Thymus (tissue), 14 donors: ENCODE measurements around the gene ADGRF5. TPM values are rescaled to one million over a fixed set of nuclear protein-coding genes. Genes with fewer than 3 reads are reported as not detected.

ENCODE experiments used
- DNase-seq, 9 donors: peaks; one replicate each; pipeline ENCODE4 v3.0.0-alpha.2; 2013; ENCODE audit warnings: low spot score in 9 of 9, low read depth in 6 of 9, missing footprints in 1 of 9
- H3K27ac ChIP-seq, 2 donors: one replicate each; pipeline ENCODE4 v1.5.1; 2013; ENCODE audit warnings: control low read depth in 1 of 2, low read depth in 1 of 2, low read length in 1 of 2, mild to moderate bottlenecking in 1 of 2, moderate library complexity in 1 of 2
- H3K27me3 ChIP-seq, 2 donors: one replicate each; pipeline ENCODE4 v1.5.1; 2013; ENCODE audit warnings: low read length in 1 of 2; ENCODE audit not compliant: control insufficient read depth in 2 of 2, insufficient read depth in 1 of 2
- H3K36me3 ChIP-seq, 2 donors: one replicate each; pipeline ENCODE4 v1.5.1; 2013; ENCODE audit warnings: low read length in 1 of 2, mild to moderate bottlenecking in 1 of 2, moderate library complexity in 1 of 2; ENCODE audit not compliant: control insufficient read depth in 2 of 2, insufficient read depth in 2 of 2
- H3K4me1 ChIP-seq, 2 donors: one replicate each; pipeline ENCODE4 v1.5.1; 2013; ENCODE audit warnings: low read length in 2 of 2; ENCODE audit not compliant: control insufficient read depth in 2 of 2, insufficient read depth in 2 of 2
- H3K4me3 ChIP-seq, 2 donors: one replicate each; pipeline ENCODE4 v1.5.1; 2013; ENCODE audit warnings: low read length in 2 of 2, control low read depth in 1 of 2, mild to moderate bottlenecking in 1 of 2
- H3K9me3 ChIP-seq, 2 donors: one replicate each; pipeline ENCODE4 v1.5.1; 2013; ENCODE audit warnings: low read length in 1 of 2, mild to moderate bottlenecking in 1 of 2; ENCODE audit not compliant: control insufficient read depth in 2 of 2, insufficient read depth in 1 of 2
- whole genome bisulfite sequencing: extraction: QIAGEN DNeasy Blood & Tissue Kit; methylation state at CpG from one replicate; pipeline ENCODE4 v1.1.7; 2013; 5-methylcytosine and 5-hydroxymethylcytosine counted together
- long read RNA-seq, 10 donors: transcript quantifications; one replicate each; lab custom pipeline, GENCODE V29; 2026
- polyA plus RNA-seq: library from polyadenylated mRNA; stranded (reverse); fragments of 200-250 nt; gene quantifications from one replicate; pipeline ENCODE4 v1.2.3, GENCODE V29; 2013
- total RNA-seq: library from RNA; stranded (reverse); fragments of 120-200 nt; gene quantifications from one replicate; pipeline ENCODE4 v1.2.4, GENCODE V29; 2013
- donor health status: healthy.

Gene ADGRF5
- total RNA-seq (4.2 TPM), polyA plus RNA-seq (5.0 TPM)
- long read RNA-seq, donor 1, result 0 reads
- long read RNA-seq, donor 2, result 0 reads
- long read RNA-seq, donor 3, full-length matches to known transcripts, result 1 of 1 reads
- long read RNA-seq, donor 3, partial matches to known transcripts, result 0 of 1 reads
- long read RNA-seq, donor 3, other reads (novel, unspliced or antisense), result 0 of 1 reads
- long read RNA-seq, donor 4, result 0 reads
- long read RNA-seq, donor 5, result 0 reads
- long read RNA-seq, donor 6, result 0 reads
- long read RNA-seq, donor 7, result 0 reads
- long read RNA-seq, donor 8, result 0 reads
- long read RNA-seq, donor 9, result 0 reads
- long read RNA-seq, donor 10, full-length matches to known transcripts, result 1 of 1 reads
- long read RNA-seq, donor 10, partial matches to known transcripts, result 0 of 1 reads
- long read RNA-seq, donor 10, other reads (novel, unspliced or antisense), result 0 of 1 reads

- H3K4me1 ChIP-seq, result no peaks in the 10 kb centered on the region
- no peak within 1 kb of the TSS for H3K27ac ChIP-seq
- no peaks in the 10 kb centered on the region for H3K27me3 ChIP-seq
- WGBS, result 94% methylated on average over 13 of the region's 13 CpGs
- DNase-seq, result no peak
- no peaks in the 10 kb centered on the region for H3K36me3 ChIP-seq
- H3K9me3 ChIP-seq, result no peaks in the 10 kb centered on the region
- no peak within 1 kb of the TSS for H3K4me3 ChIP-seq
Observed at GRCh38 chr6:46921731-46922130, at the start of gene ADGRF5. ADGRF5 (minus strand) TSS chr6:46921938; CDS start chr6:46906762, 15,176 bp downstream.

GRCh38 chr6:46969206-46969605 lies 47.5 kb upstream of the ADGRF5 start:
- 98% methylated on average over 1 of the region's 1 CpG for WGBS
- Histone ChIP-seq H3K9me3 (no peaks in the 10 kb centered on the region), H3K27ac (no peak overlapping the region), H3K27me3 (no peaks in the 10 kb centered on the region), H3K4me1 (no peaks in the 10 kb centered on the region), H3K36me3 (no peaks in the 10 kb centered on the region), H3K4me3 (no peak overlapping the region)
- no peak for DNase-seq

GRCh38 chr6:46967826-46968349 lies 46.1 kb upstream of the ADGRF5 start:
- Histone ChIP-seq H3K4me3 (no peak overlapping the region), H3K27ac (no peak overlapping the region), H3K9me3 (no peaks in the 10 kb centered on the region), H3K4me1 (no peaks in the 10 kb centered on the region), H3K36me3 (no peaks in the 10 kb centered on the region), H3K27me3 (no peaks in the 10 kb centered on the region)
- DNase-seq, result no peak

- no peak for DNase-seq
- Histone ChIP-seq H3K36me3 (no peaks in the 10 kb centered on the region), H3K9me3 (no peaks in the 10 kb centered on the region), H3K27me3 (no peaks in the 10 kb centered on the region), H3K27ac (no peak overlapping the region), H3K4me3 (no peak overlapping the region), H3K4me1 (no peaks in the 10 kb centered on the region)
- 85% methylated on average over 12 of the region's 12 CpGs for WGBS
Observed at GRCh38 chr6:46964716-46965519, 43.2 kb upstream of the ADGRF5 start.

- Histone ChIP-seq H3K4me1 (no peaks in the 10 kb centered on the region), H3K4me3 (no peak overlapping the region), H3K27ac (no peak overlapping the region), H3K9me3 (no peaks in the 10 kb centered on the region), H3K36me3 (no peaks in the 10 kb centered on the region), H3K27me3 (no peaks in the 10 kb centered on the region)
- no peak for DNase-seq
- WGBS, result 90% methylated on average over 5 of the region's 5 CpGs
Observed at GRCh38 chr6:46963626-46964025, 41.9 kb upstream of the ADGRF5 start.

GRCh38 chr6:46963039-46963438 lies 41.3 kb upstream of the ADGRF5 start:
- DNase-seq, result no peak
- Histone ChIP-seq H3K27ac (no peak overlapping the region), H3K36me3 (no peaks in the 10 kb centered on the region), H3K4me3 (no peak overlapping the region), H3K9me3 (no peaks in the 10 kb centered on the region), H3K4me1 (no peaks in the 10 kb centered on the region), H3K27me3 (no peaks in the 10 kb centered on the region)

- H3K4me1 ChIP-seq, result no peaks in the 10 kb centered on the region
- H3K27ac ChIP-seq, result no peak overlapping the region
- DNase-seq, result no peak
- 98% methylated on average over 5 of the region's 5 CpGs for WGBS
- H3K36me3 ChIP-seq, result no peaks in the 10 kb centered on the region
- H3K9me3 ChIP-seq, result no peaks in the 10 kb centered on the region
- no peak overlapping the region for H3K4me3 ChIP-seq
- no peaks in the 10 kb centered on the region for H3K27me3 ChIP-seq
Observed at GRCh38 chr6:46961711-46962110, 40.0 kb upstream of the ADGRF5 start.

- no peak overlapping the region for H3K4me3 ChIP-seq
- no peaks in the 10 kb centered on the region for H3K36me3 ChIP-seq
- H3K27ac ChIP-seq, result no peak overlapping the region
Observed at GRCh38 chr6:46961232-46961631, 39.5 kb upstream of the ADGRF5 start.

GRCh38 chr6:46959419-46959818 lies 37.7 kb upstream of the ADGRF5 start:
- Histone ChIP-seq H3K27me3 (no peaks in the 10 kb centered on the region), H3K27ac (no peak overlapping the region), H3K4me3 (no peak overlapping the region), H3K36me3 (no peaks in the 10 kb centered on the region), H3K9me3 (no peaks in the 10 kb centered on the region), H3K4me1 (no peaks in the 10 kb centered on the region)
- no peak for DNase-seq

More at GRCh38 chr6:46961232-46961631, 39.5 kb upstream of the ADGRF5 start:
- H3K4me1 ChIP-seq, result no peaks in the 10 kb centered on the region
- no peaks in the 10 kb centered on the region for H3K27me3 ChIP-seq
- no peak for DNase-seq
- H3K9me3 ChIP-seq, result no peaks in the 10 kb centered on the region
